GM19463 (cell line): ENCODE data around the gene NAGLU.
"Not testable (repeated sequence)": the region's sequence is repeated elsewhere in the genome, so short reads cannot be mapped to it uniquely, and the experiment has no call there.

ENCODE experiments used
- ATAC-seq: cut with Tn5 transposase; IDR thresholded peaks from one replicate; pipeline ENCODE4 v1.9.1; 2021; ENCODE audit warnings: mild to moderate bottlenecking, moderate library complexity; ENCODE audit not compliant: unreplicated experiment

The NAGLU gene

GRCh38 chr17:42520540-42520951 lies 15.5 kb upstream of the NAGLU start:
- ATAC-seq = no peak

GRCh38 chr17:42521036-42521435 lies 15.0 kb upstream of the NAGLU start:
- no peak for ATAC-seq

GRCh38 chr17:42521666-42522262 lies 14.3 kb upstream of the NAGLU start:
- no peak for ATAC-seq

- ATAC-seq = no peak
These were observed 13.7 kb upstream of the NAGLU start for GRCh38 chr17:42522263-42522790.

GRCh38 chr17:42522798-42523278 lies 13.2 kb upstream of the NAGLU start:
- no peak for ATAC-seq

- ATAC-seq = no peak
These were observed 10.8 kb upstream of the NAGLU start for GRCh38 chr17:42525221-42525620.

GRCh38 chr17:42526031-42526444 lies 10.0 kb upstream of the NAGLU start:
- ATAC-seq = no peak

- ATAC-seq = no peak
These were observed 8.1 kb upstream of the NAGLU start for GRCh38 chr17:42527932-42528331.

GRCh38 chr17:42529061-42529460 lies 7.0 kb upstream of the NAGLU start:
- no peak for ATAC-seq

- no peak for ATAC-seq
These were observed 5.0 kb upstream of the NAGLU start for GRCh38 chr17:42530952-42531454.

GRCh38 chr17:42531455-42532354 lies 4.3 kb upstream of the NAGLU start:
- no peak for ATAC-seq

- no peak for ATAC-seq
These were observed 640 bp upstream of the NAGLU start for GRCh38 chr17:42535155-42536047.

GRCh38 chr17:42536372-42537155 lies 523 bp downstream of the NAGLU start:
- ATAC-seq = peak; percentile 71

GRCh38 chr17:42537156-42537805 lies 1.2 kb downstream of the NAGLU start:
- no peak for ATAC-seq

GRCh38 chr17:42537826-42538451 lies 1.9 kb downstream of the NAGLU start:
- no peak for ATAC-seq

GRCh38 chr17:42538482-42538881 lies 2.4 kb downstream of the NAGLU start:
- no peak for ATAC-seq

- ATAC-seq = not testable (repeated sequence)
These were observed 4.5 kb downstream of the NAGLU start for GRCh38 chr17:42540558-42540957.

GRCh38 chr17:42541041-42541833 lies 5.2 kb downstream of the NAGLU start:
- no peak for ATAC-seq
